SK-MEL-5 (cell line): ENCODE measurements around the gene DGKE. TPM values are rescaled to one million over a fixed set of nuclear protein-coding genes. Genes with fewer than 3 reads are reported as not detected.

Experiments used
- DNase-seq: peaks from one replicate; pipeline ENCODE4 v3.0.0-alpha.2; 2016; ENCODE audit warnings: low read depth, low spot score
- in situ Hi-C: cut with HindIII; loops from 2 replicates; pipeline ENCODE4 v1.10.0; 2016; ENCODE audit warnings: low sequenced_read_pairs, high pct_unique_total_duplicates, low pct_unique_long_range_greater_than_20kb
- total RNA-seq: library from RNA; depleted of rRNA; stranded (reverse); fragments of >200 nt; shearing (Covaris generic); gene quantifications from 2 replicates; pipeline ENCODE4 v1.2.3, GENCODE V29; 2014

Gene DGKE
- total RNA-seq, 1 experiment from 2014 or later = 0.55 TPM

GRCh38 chr17:56896968-56897359 lies 63.0 kb downstream of the DGKE start:
- in situ Hi-C loops = no loop called here
- no peak for DNase-seq

GRCh38 chr17:56897646-56898424 lies 63.9 kb downstream of the DGKE start:
- in situ Hi-C loops = no loop called here
- DNase-seq = no peak

- in situ Hi-C loops = no loop called here
- no peak for DNase-seq
Observed at GRCh38 chr17:56898874-56899273, 64.9 kb downstream of the DGKE start.

- DNase-seq = no peak
- in situ Hi-C loops = no loop called here
Observed at GRCh38 chr17:56899403-56899802, 65.5 kb downstream of the DGKE start.

GRCh38 chr17:56902348-56902747 lies 68.4 kb downstream of the DGKE start:
- no peak for DNase-seq

GRCh38 chr17:56903560-56903959 lies 69.6 kb downstream of the DGKE start:
- DNase-seq = no peak
- in situ Hi-C loops = no loop called here

More at GRCh38 chr17:56902348-56902747, 68.4 kb downstream of the DGKE start:
- in situ Hi-C loops = no loop called here

GRCh38 chr17:56908001-56908542 lies 74.1 kb downstream of the DGKE start:
- no peak for DNase-seq
- in situ Hi-C loops = no loop called here

- no peak for DNase-seq
- in situ Hi-C loops = no loop called here
Observed at GRCh38 chr17:56909742-56910508, 76.0 kb downstream of the DGKE start.

GRCh38 chr17:56910509-56911235 lies 76.7 kb downstream of the DGKE start:
- in situ Hi-C loops = no loop called here

GRCh38 chr17:56912105-56912999 lies 78.4 kb downstream of the DGKE start:
- DNase-seq = no peak
- in situ Hi-C loops = no loop called here

More at GRCh38 chr17:56910509-56911235, 76.7 kb downstream of the DGKE start:
- no peak for DNase-seq

GRCh38 chr17:56913000-56913311 lies 79.0 kb downstream of the DGKE start:
- in situ Hi-C loops = no loop called here
- DNase-seq = no peak

GRCh38 chr17:56913353-56913866 lies 79.5 kb downstream of the DGKE start:
- DNase-seq = no peak
- in situ Hi-C loops = no loop called here

GRCh38 chr17:56913867-56914580 lies 80.1 kb downstream of the DGKE start, which contains the start of gene TRIM25:
TRIM25 (minus strand) TSS chr17:56914049; CDS start chr17:56913988, 61 bp downstream.
- in situ Hi-C loops = no loop called here

GRCh38 chr17:56914581-56915273 lies 80.8 kb downstream of the DGKE start:
- in situ Hi-C loops = no loop called here
- DNase-seq = no peak

More at GRCh38 chr17:56913867-56914580, 80.1 kb downstream of the DGKE start, which contains the start of gene TRIM25:
- DNase-seq = peak; percentile 87

- DNase-seq = no peak
Observed at GRCh38 chr17:56917559-56918296, 83.8 kb downstream of the DGKE start.

More at GRCh38 chr17:56917559-56918296, 83.8 kb downstream of the DGKE start:
- in situ Hi-C loops = no loop called here
